K562 (cell line): ENCODE data around the gene ZNF521. TPM values are rescaled to one million over a fixed set of nuclear protein-coding genes. Genes with fewer than 3 reads are reported as not detected.

ENCODE experiments used
- ELF2 ChIP-seq: fragments of 250-450 bp; sonication (Bioruptor Pico); IDR thresholded peaks from 2 replicates; pipeline ENCODE4 v1.5.0; 2021; ENCODE audit warnings: mild to moderate bottlenecking
- PRMT5 ChIP-seq: sonication (generic); formaldehyde crosslinking; IDR thresholded peaks from 2 replicates; pipeline ENCODE4 v1.5.0; 2020; ENCODE audit warnings: missing genetic modification reagents
- RERE ChIP-seq: sonication (generic); formaldehyde crosslinking; IDR thresholded peaks from 2 replicates; pipeline ENCODE4 v1.8.0; 2023; ENCODE audit warnings: missing genetic modification reagents, mild to moderate bottlenecking, borderline replicate concordance
- TCF7 ChIP-seq: sonication (generic); IDR thresholded peaks from 2 replicates; pipeline ENCODE4 v1.6.1; 2016; ENCODE audit warnings: antibody characterized with exemption, borderline replicate concordance
- TEAD1 ChIP-seq, 2 experiments: fragments of 450-650 bp in 1 of 2; sonication (generic) in 1 of 2; formaldehyde crosslinking; IDR thresholded peaks; 2 replicates each; pipeline versions ENCODE4 v1.4.0 to v1.8.0; 2020 to 2022; ENCODE audit warnings: mild to moderate bottlenecking in 2 of 2, missing genetic modification reagents in 1 of 2
- ZBTB49 ChIP-seq: sonication (generic); formaldehyde crosslinking; IDR thresholded peaks from 2 replicates; pipeline ENCODE4 v1.8.0; 2022; ENCODE audit warnings: missing genetic modification reagents, mild to moderate bottlenecking, borderline replicate concordance
- ZKSCAN3 ChIP-seq: fragments of 250-450 bp; sonication (Bioruptor Pico); IDR thresholded peaks from 2 replicates; pipeline ENCODE4 v1.4.0; 2020
- ZNF431 ChIP-seq: sonication (generic); formaldehyde crosslinking; IDR thresholded peaks from 2 replicates; pipeline ENCODE4 v1.8.0; 2022; ENCODE audit warnings: mild to moderate bottlenecking, missing genetic modification reagents
- ZNF830 ChIP-seq: fragments of 250-450 bp; sonication (Bioruptor Pico); IDR thresholded peaks from 2 replicates; pipeline ENCODE4 v1.5.0; 2021; ENCODE audit warnings: mild to moderate bottlenecking
- polyA plus RNA-seq, 8 experiments: library from polyadenylated mRNA; depleted of rRNA in 4 of 8; stranded (reverse) in 5 of 8; unstranded in 3 of 8; fragments of >200 nt; fragmentation: Nextera tagmentation in 2 of 8; fragmentation: Illumina TruSeq in 1 of 8; extraction: Ambion mirVana in 2 of 8; extraction: Trizol in 1 of 8; gene quantifications; 2 replicates each; pipeline versions ENCODE4 v1.2.1 to v1.2.3, GENCODE V29; 2011 to 2014; ENCODE audit warnings: inconsistent platforms in 1 of 8, missing spikeins in 1 of 8
- total RNA-seq, 7 experiments: library from RNA; depleted of rRNA in 6 of 7; stranded (reverse); fragments of >200 nt in 6 of 7; fragmentation: Illumina TruSeq in 2 of 7; extraction: Trizol in 2 of 7; gene quantifications; 2 replicates each; pipeline versions ENCODE4 v1.2.1 to v1.2.3, GENCODE V29; 2011 to 2021; ENCODE audit warnings: low replicate concordance in 1 of 7

The ZNF521 gene
- total and polyA plus RNA-seq, 9 of the 15 experiments (the other 6 are each of a cell fraction or from before 2014, with no cell fraction given) = 1.2 to 5.8 (median 1.6) TPM

DNA sequence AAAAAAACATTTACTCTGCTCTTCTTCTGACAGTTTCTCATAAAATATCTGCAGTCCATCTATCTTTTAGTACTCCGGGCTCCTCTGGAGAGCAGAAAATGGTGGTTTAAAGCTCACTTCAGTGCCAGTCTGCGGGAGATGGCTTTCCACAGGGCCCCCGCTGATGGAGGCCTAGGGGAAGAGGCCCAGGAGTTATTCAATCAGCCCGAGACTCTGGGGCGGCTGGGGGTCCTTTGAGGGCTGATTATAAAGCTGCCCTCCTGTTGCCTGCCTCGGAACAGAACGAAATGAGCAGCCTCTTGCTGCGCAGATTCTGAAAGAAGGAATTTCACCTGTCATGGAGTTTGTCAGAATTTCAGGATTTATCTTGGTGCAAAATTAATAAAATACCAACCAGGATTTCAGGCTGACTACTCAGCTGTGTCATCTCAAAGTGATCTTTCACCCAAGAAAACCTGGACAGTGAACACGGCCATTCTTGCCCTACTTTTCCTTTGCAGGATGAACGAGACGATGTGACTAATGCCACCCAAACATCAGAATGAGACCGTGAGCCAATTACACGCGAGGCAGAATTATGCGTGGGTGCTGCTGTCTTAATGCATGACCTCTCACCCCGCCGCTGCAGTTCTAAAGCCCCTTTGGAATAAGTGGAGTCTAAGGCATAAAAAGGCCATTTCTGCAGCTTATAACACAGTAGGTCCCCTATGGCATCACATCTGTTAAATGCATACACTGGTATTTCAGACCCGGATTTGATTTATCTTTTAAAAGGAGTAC is 273.8 kb downstream of the ZNF521 start (continued):
- TF ChIP-seq TCF7 (no peak), ZKSCAN3 (CRISPR knock-in tag) (no peak), ZNF830 (no peak), ELF2 (CRISPR knock-in tag) (no peak), ZNF431 (no peak), PRMT5 (CRISPR knock-in tag) (no peak), RERE (CRISPR knock-in tag) (no peak), TEAD1 (CRISPR knock-in tag; IDR thresholded peaks at IDR 0.05) (no peak), ZBTB49 (CRISPR knock-in tag) (no peak)
